Mesenchymal stem cell (in vitro differentiated cells and primary cell): ENCODE data around the gene EFHC1.

Experiments
- DNase-seq: peaks from one replicate; pipeline ENCODE4 v3.0.0-alpha.2; 2013
- H2AFZ ChIP-seq: one replicate; pipeline ENCODE4 v1.6.1; 2013; ENCODE audit warnings: low read depth, mild to moderate bottlenecking, control low read depth, inconsistent platforms, low read length, moderate library complexity
- H2AK5ac ChIP-seq: 2 replicates; pipeline ENCODE4 v1.6.1; 2013; ENCODE audit warnings: low read length, moderate library complexity, mild to moderate bottlenecking, inconsistent platforms; ENCODE audit not compliant: severe bottlenecking
- H2BK120ac ChIP-seq: one replicate; pipeline ENCODE4 v1.6.1; 2013; ENCODE audit warnings: low read depth, mild to moderate bottlenecking, inconsistent platforms, low read length, moderate library complexity
- H2BK12ac ChIP-seq, 2 experiments: one replicate each; pipeline ENCODE4 v1.6.1; 2013; ENCODE audit warnings: inconsistent platforms in 2 of 2, low read length in 2 of 2, mild to moderate bottlenecking in 2 of 2, moderate library complexity in 2 of 2, control low read depth in 1 of 2
- H2BK15ac ChIP-seq: one replicate; pipeline ENCODE4 v1.6.1; 2013; ENCODE audit warnings: mild to moderate bottlenecking, low read depth, inconsistent platforms; ENCODE audit not compliant: poor library complexity, severe bottlenecking
- H2BK5ac ChIP-seq: 2 replicates; pipeline ENCODE4 v1.6.1; 2013; ENCODE audit warnings: low read depth, mild to moderate bottlenecking, low read length, control low read depth, inconsistent platforms; ENCODE audit not compliant: poor library complexity, severe bottlenecking
- H3K14ac ChIP-seq, 2 experiments: one replicate each; pipeline ENCODE4 v1.6.1; 2013; ENCODE audit warnings: inconsistent platforms in 2 of 2, low read length in 2 of 2, control low read depth in 1 of 2, mild to moderate bottlenecking in 1 of 2, moderate library complexity in 1 of 2
- H3K18ac ChIP-seq, 2 experiments: one replicate each; pipeline ENCODE4 v1.6.1; 2013; ENCODE audit warnings: inconsistent platforms in 2 of 2, low read length in 2 of 2, control low read depth in 1 of 2, low read depth in 1 of 2, mild to moderate bottlenecking in 1 of 2
- H3K23ac ChIP-seq, 2 experiments: one replicate each; pipeline ENCODE4 v1.6.1; 2013; ENCODE audit warnings: inconsistent platforms in 2 of 2, low read length in 2 of 2, mild to moderate bottlenecking in 2 of 2, moderate library complexity in 2 of 2, control low read depth in 1 of 2
- H3K27ac ChIP-seq: 2 replicates; pipeline ENCODE4 v1.5.1; 2013; ENCODE audit warnings: mild to moderate bottlenecking, moderate library complexity, low read length, control low read depth, inconsistent platforms; ENCODE audit not compliant: poor library complexity, severe bottlenecking
- H3K27me3 ChIP-seq, 2 experiments: 2 replicates each; pipeline versions ENCODE4 v1.6.1 to v1.7.0; 2013; ENCODE audit warnings: low read length in 2 of 2, mild to moderate bottlenecking in 2 of 2, moderate library complexity in 2 of 2, control low read depth in 1 of 2, inconsistent platforms in 1 of 2; ENCODE audit not compliant: control insufficient read depth in 1 of 2, insufficient read depth in 1 of 2
- H3K36me3 ChIP-seq, 2 experiments: 2 replicates each; pipeline versions ENCODE4 v1.6.1 to v1.7.0; 2013; ENCODE audit warnings: low read length in 2 of 2, control low read depth in 1 of 2, inconsistent platforms in 1 of 2, low read depth in 1 of 2, mild to moderate bottlenecking in 1 of 2; ENCODE audit not compliant: insufficient read depth in 2 of 2, control insufficient read depth in 1 of 2
- H3K4ac ChIP-seq, 2 experiments: one replicate each; pipeline ENCODE4 v1.6.1; 2013; ENCODE audit warnings: inconsistent platforms in 2 of 2, low read length in 2 of 2, mild to moderate bottlenecking in 2 of 2, moderate library complexity in 2 of 2, control low read depth in 1 of 2, low read depth in 1 of 2
- H3K4me1 ChIP-seq: 2 replicates; pipeline ENCODE4 v1.6.1; 2013; ENCODE audit warnings: low read depth, low read length, control low read depth; ENCODE audit not compliant: control insufficient read depth, insufficient read depth
- H3K4me2 ChIP-seq: 2 replicates; pipeline ENCODE4 v1.6.1; 2013; ENCODE audit warnings: low read length, mild to moderate bottlenecking, inconsistent platforms; ENCODE audit not compliant: poor library complexity, severe bottlenecking
- H3K4me3 ChIP-seq, 2 experiments: 2 replicates each; pipeline versions ENCODE4 v1.5.1 to v1.7.0; 2013; ENCODE audit warnings: low read length in 2 of 2, mild to moderate bottlenecking in 2 of 2, control low read depth in 1 of 2, low read depth in 1 of 2; ENCODE audit not compliant: insufficient read depth in 1 of 2
- H3K79me1 ChIP-seq: replicated peaks from 2 replicates; pipeline ENCODE4 v1.6.1; 2013; ENCODE audit warnings: mild to moderate bottlenecking, control low read depth, low read length, inconsistent platforms; ENCODE audit not compliant: poor library complexity, severe bottlenecking
- H3K9ac ChIP-seq: 2 replicates; pipeline ENCODE4 v1.7.0; 2013; ENCODE audit warnings: mild to moderate bottlenecking, low read length, moderate library complexity
- H3K9me3 ChIP-seq: 2 replicates; pipeline ENCODE4 v1.7.0; 2013; ENCODE audit warnings: mild to moderate bottlenecking, low read length; ENCODE audit not compliant: control insufficient read depth
- H4K8ac ChIP-seq: one replicate; pipeline ENCODE4 v1.6.1; 2013; ENCODE audit warnings: inconsistent platforms, mild to moderate bottlenecking, low read length, moderate library complexity
- H4K91ac ChIP-seq: one replicate; pipeline ENCODE4 v1.6.1; 2013; ENCODE audit warnings: mild to moderate bottlenecking, low read length, inconsistent platforms
- WGBS: methylation state at CpG from one replicate; pipeline ENCODE4 v1.1.7; 2013; ENCODE audit warnings: mixed read lengths; 5-methylcytosine and 5-hydroxymethylcytosine counted together

The EFHC1 gene

DNA sequence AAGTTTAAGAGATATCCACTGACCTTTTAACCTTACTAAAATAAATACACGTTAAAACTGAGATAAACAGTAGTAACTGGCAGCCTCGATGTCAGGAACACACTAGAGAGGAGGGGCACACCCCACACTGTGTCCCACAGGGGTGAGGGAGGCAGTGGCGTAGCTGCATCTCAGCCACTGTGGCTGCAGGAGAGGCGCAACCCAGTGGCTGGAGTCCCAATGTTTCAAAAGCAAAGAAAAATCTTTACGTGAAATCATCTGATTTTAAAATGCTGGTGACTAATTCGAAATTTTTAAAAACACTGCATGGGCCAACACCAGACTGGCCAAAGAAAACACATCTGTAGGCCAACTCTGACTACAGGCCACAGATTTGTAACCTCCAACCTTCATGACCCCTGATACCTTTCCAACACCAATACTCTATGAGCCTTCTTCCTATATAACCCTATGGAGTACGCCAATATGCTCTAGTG, 102.0 kb downstream of the EFHC1 start:
- H3K4me2 ChIP-seq: no peak overlapping the region
- H2BK120ac ChIP-seq: no peak overlapping the region
- H3K14ac ChIP-seq: no peak overlapping the region
- no peak overlapping the region for H4K8ac ChIP-seq
- 58% methylated on average over 7 of the region's 7 CpGs for WGBS
- no peak overlapping the region for H3K4ac ChIP-seq
- no peak overlapping the region for H2BK12ac ChIP-seq
- no peaks in the 10 kb centered on the region for H3K27me3 ChIP-seq
- H3K9me3 ChIP-seq: no peaks in the 10 kb centered on the region
- H3K4me3 ChIP-seq: no peak overlapping the region
- DNase-seq: no peak
- H2AFZ ChIP-seq: no peak overlapping the region
- H2BK5ac ChIP-seq: no peak overlapping the region
- H3K18ac ChIP-seq: no peak overlapping the region
- H3K23ac ChIP-seq: no peak overlapping the region
- peak overlapping the region; percentile 92 for H3K27ac ChIP-seq
- H3K9ac ChIP-seq: peak overlapping the region; percentile 81
- H4K91ac ChIP-seq: no peak overlapping the region
- no peak overlapping the region for H2AK5ac ChIP-seq
- peaks cover 3% of the 10 kb centered on the region for H3K79me1 ChIP-seq
- peaks cover 24% of the 10 kb centered on the region for H3K4me1 ChIP-seq
- H2BK15ac ChIP-seq: no peak overlapping the region
- H3K36me3 ChIP-seq: peaks cover 14 to 58% of the 10 kb centered on the region in 2 experiments

- Histone ChIP-seq H2BK120ac (no peak overlapping the region), H2BK15ac (no peak overlapping the region), H3K4ac (no peak overlapping the region), H2BK5ac (no peak overlapping the region), H3K79me1 (peaks cover 3% of the 10 kb centered on the region), H3K4me3 (no peak overlapping the region), H3K23ac (no peak overlapping the region), H3K36me3 (peaks cover 14 to 61% of the 10 kb centered on the region in 2 experiments), H3K4me1 (peaks cover 24% of the 10 kb centered on the region), H3K18ac (no peak overlapping the region), H3K9me3 (no peaks in the 10 kb centered on the region), H3K4me2 (no peak overlapping the region), H2AK5ac (no peak overlapping the region), H4K91ac (no peak overlapping the region), H3K27ac (peak overlapping the region; percentile 92), H2BK12ac (peak overlapping the region in 1 of 2 experiments; percentile 15), H4K8ac (peak overlapping the region; percentile 20), H3K9ac (peak overlapping the region; percentile 81), H2AFZ (no peak overlapping the region), H3K14ac (no peak overlapping the region), H3K27me3 (no peaks in the 10 kb centered on the region)
- DNase-seq: peak; percentile 58
- WGBS: 11% methylated on average over 3 of the region's 3 CpGs
These were observed 102.5 kb downstream of the EFHC1 start for GRCh38 chr6:52522655-52523054.

- H3K18ac ChIP-seq: no peak overlapping the region
- peak overlapping the region; percentile 81 for H3K9ac ChIP-seq
- no peak overlapping the region for H2BK5ac ChIP-seq
- no peak overlapping the region for H3K23ac ChIP-seq
- H3K14ac ChIP-seq: no peak overlapping the region
- H2AK5ac ChIP-seq: no peak overlapping the region
- no peak overlapping the region for H2AFZ ChIP-seq
- H3K27ac ChIP-seq: peak overlapping the region; percentile 42
- no peak overlapping the region for H2BK15ac ChIP-seq
- no peak overlapping the region for H3K4ac ChIP-seq
- H3K79me1 ChIP-seq: peaks cover 6% of the 10 kb centered on the region
- H2BK12ac ChIP-seq: no peak overlapping the region
- H3K36me3 ChIP-seq: peaks cover 19 to 63% of the 10 kb centered on the region in 2 experiments
- no peak overlapping the region for H4K8ac ChIP-seq
- WGBS: 96% methylated on average over 5 of the region's 6 CpGs
- H4K91ac ChIP-seq: no peak overlapping the region
- no peak for DNase-seq
- peaks cover 22% of the 10 kb centered on the region for H3K4me1 ChIP-seq
- H3K4me2 ChIP-seq: no peak overlapping the region
- H3K4me3 ChIP-seq: no peak overlapping the region
- no peaks in the 10 kb centered on the region for H3K9me3 ChIP-seq
- no peak overlapping the region for H2BK120ac ChIP-seq
- H3K27me3 ChIP-seq: no peaks in the 10 kb centered on the region
These were observed 103.4 kb downstream of the EFHC1 start for GRCh38 chr6:52523378-52524142.

GRCh38 chr6:52524918-52525317, 104.8 kb downstream of the EFHC1 start:
- H3K23ac ChIP-seq: no peak overlapping the region
- peak overlapping the region; percentile 62 for H4K8ac ChIP-seq
- no peak overlapping the region for H3K18ac ChIP-seq
- H3K9ac ChIP-seq: no peak overlapping the region
- H4K91ac ChIP-seq: no peak overlapping the region
- no peak overlapping the region for H3K14ac ChIP-seq
- no peak overlapping the region for H2BK120ac ChIP-seq
- H3K4me1 ChIP-seq: peaks cover 20% of the 10 kb centered on the region
- no peak overlapping the region for H3K4ac ChIP-seq
- no peak for DNase-seq
- H3K27ac ChIP-seq: no peak overlapping the region
- H3K4me2 ChIP-seq: no peak overlapping the region
- no peak overlapping the region for H3K4me3 ChIP-seq
- no peaks in the 10 kb centered on the region for H3K9me3 ChIP-seq
- H2AK5ac ChIP-seq: peak overlapping the region; percentile 10
- peaks cover 11% of the 10 kb centered on the region for H3K79me1 ChIP-seq
- H2BK12ac ChIP-seq: no peak overlapping the region
- H2BK15ac ChIP-seq: no peak overlapping the region
- no peak overlapping the region for H2AFZ ChIP-seq
- no peak overlapping the region for H2BK5ac ChIP-seq
- WGBS: 93% methylated on average over 4 of the region's 4 CpGs
- H3K27me3 ChIP-seq: no peaks in the 10 kb centered on the region
- peaks cover 23 to 61% of the 10 kb centered on the region in 2 experiments for H3K36me3 ChIP-seq
